ENCODE results near the gene BTBD16.

Gene BTBD16

DNA sequence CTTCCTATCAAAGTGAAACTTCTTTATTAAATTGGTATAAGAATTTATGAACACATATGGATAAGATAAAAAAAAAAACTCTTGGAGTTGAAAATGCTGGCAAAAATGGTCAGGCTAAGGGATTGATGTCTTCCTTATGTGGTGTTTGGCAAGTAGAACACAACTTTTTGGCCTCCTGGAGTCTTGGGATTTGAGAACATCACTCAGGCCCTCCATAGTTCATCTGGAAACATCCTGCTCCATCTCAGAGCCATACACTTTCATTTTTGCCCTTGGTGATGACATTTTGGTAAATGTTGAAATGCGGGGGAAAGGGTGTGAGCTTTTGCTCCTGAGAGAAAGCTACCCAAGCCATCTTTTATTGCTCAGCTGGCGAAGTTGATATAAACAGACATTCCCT, 27.5 kb upstream of the BTBD16 start:
- Histone ChIP-seq H3K36me3 (no peaks in the 10 kb centered on the region), H3K27ac (no peak overlapping the region), H3K4me1 (ENCODE audit: control insufficient read depth in 1 of 2, insufficient read depth in 1 of 2, low read depth in 1 of 2, low read length in 1 of 2) (no peaks in the 10 kb centered on the region), H3K27me3 (peaks cover 10% of the 10 kb centered on the region), H3K9me3 (no peaks in the 10 kb centered on the region), H3K4me3 (ENCODE audit: low read depth in 1 of 2, low read length in 1 of 2) (no peak overlapping the region)
- TF ChIP-seq, protein P1, sequence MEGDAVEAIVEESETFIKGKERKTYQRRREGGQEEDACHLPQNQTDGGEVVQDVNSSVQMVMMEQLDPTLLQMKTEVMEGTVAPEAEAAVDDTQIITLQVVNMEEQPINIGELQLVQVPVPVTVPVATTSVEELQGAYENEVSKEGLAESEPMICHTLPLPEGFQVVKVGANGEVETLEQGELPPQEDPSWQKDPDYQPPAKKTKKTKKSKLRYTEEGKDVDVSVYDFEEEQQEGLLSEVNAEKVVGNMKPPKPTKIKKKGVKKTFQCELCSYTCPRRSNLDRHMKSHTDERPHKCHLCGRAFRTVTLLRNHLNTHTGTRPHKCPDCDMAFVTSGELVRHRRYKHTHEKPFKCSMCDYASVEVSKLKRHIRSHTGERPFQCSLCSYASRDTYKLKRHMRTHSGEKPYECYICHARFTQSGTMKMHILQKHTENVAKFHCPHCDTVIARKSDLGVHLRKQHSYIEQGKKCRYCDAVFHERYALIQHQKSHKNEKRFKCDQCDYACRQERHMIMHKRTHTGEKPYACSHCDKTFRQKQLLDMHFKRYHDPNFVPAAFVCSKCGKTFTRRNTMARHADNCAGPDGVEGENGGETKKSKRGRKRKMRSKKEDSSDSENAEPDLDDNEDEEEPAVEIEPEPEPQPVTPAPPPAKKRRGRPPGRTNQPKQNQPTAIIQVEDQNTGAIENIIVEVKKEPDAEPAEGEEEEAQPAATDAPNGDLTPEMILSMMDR (IDR thresholded peaks at IDR 0.05) = no peak

DNA sequence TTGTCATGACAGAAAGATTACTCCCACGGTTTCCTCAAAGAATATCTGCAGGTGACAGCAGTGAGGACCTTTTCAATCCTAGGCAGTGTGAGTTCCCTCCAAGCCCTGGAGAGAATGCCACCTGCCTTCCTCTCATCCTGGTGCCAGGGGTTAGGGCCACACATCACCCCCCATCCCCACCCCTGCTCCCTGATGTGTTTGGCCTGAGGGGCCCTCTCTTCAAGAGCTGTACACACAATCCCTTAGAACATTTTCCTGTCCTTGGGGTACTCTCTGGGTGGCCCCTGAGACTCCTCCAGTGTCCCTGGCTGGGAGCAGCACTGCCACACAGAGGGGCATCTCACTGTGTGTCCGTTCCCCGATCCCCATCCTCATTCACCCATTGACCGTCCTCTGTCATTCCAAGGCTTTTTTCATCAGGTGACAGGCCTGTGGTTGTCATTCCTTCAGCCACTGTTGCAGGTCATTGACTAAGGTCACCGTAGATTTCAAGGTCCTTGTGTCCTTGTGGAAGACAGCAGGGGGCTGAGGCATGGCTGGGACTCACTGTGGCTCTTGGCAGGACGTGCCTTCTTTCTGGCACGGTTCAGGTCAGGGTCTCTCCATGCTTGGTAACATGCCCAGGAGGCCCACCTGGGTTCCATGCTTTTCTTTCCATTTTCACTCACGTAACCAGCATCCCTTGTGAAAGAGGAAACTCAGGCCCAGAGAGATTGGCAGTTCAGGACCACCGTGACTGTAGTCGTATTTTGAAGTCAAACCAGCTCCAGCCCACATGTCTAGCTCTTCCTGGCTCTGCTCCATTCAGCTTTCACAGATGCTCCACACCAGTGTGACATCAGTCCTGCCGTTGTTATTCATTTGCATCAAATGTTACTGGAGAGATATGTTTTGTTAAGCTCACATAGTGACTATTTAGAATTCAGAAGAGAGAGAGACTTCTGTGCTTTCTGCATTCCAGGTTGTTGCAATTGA, 26.8 kb upstream of the BTBD16 start:
- no peaks in the 10 kb centered on the region for H3K9me3 ChIP-seq
- peaks cover 10% of the 10 kb centered on the region for H3K27me3 ChIP-seq
- no peak overlapping the region for H3K4me3 ChIP-seq (ENCODE audit: low read depth in 1 of 2, low read length in 1 of 2)
- H3K4me1 ChIP-seq (ENCODE audit: control insufficient read depth in 1 of 2, insufficient read depth in 1 of 2, low read depth in 1 of 2, low read length in 1 of 2) = no peaks in the 10 kb centered on the region
- TF ChIP-seq, protein P1 (IDR thresholded peaks at IDR 0.05) = no peak
- H3K27ac ChIP-seq = no peak overlapping the region
- no peaks in the 10 kb centered on the region for H3K36me3 ChIP-seq

DNA sequence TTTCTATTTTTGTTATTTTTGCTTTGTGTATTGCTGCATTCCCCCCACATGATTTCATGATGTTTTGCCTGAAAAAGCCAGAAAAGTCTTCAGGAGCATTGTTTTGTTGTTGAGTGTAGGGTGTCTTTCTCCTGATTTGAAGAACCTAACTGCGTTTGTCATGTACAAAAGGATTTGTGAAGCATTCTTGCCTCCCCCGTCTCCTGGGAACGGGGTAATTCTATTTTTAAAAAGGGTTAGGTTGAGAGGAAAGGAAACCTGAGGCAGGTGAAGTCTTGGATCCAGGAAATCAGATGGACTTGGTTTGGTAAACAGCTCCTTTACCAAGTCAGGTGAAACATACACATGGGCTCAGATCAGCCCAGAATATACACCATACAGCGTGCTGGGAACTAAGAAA, 26.0 kb upstream of the BTBD16 start:
- no peak overlapping the region for H3K4me3 ChIP-seq (ENCODE audit: low read depth in 1 of 2, low read length in 1 of 2)
- H3K36me3 ChIP-seq = no peaks in the 10 kb centered on the region
- H3K4me1 ChIP-seq (ENCODE audit: control insufficient read depth in 1 of 2, insufficient read depth in 1 of 2, low read depth in 1 of 2, low read length in 1 of 2) = no peaks in the 10 kb centered on the region
- peaks cover 10% of the 10 kb centered on the region for H3K27me3 ChIP-seq
- H3K27ac ChIP-seq = no peak overlapping the region
- TF ChIP-seq, protein P1 (IDR thresholded peaks at IDR 0.05) = no peak
- no peaks in the 10 kb centered on the region for H3K9me3 ChIP-seq

DNA sequence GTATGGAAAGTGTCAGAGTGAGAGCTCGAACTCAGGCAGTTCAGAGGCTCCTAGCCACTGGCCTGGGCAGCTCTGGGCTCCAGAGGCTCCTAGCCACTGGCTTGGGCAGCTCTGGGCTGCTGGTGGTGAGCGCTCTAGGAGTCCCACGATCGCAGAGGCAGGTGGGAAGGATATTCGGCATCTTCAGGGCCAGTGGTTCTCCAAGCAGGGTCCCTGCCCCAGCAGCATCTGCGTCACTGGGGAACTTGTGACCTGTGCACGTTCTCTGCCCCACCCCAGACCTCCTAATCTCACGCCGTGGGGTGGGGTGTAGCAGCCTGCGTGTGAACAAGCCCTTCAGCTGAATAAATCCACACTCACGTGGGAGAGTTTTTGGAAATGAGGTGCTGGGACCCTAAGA, 25.2 kb upstream of the BTBD16 start:
- Histone ChIP-seq H3K36me3 (no peaks in the 10 kb centered on the region), H3K27me3 (peaks cover 10% of the 10 kb centered on the region), H3K4me3 (ENCODE audit: low read depth in 1 of 2, low read length in 1 of 2) (no peak overlapping the region), H3K9me3 (no peaks in the 10 kb centered on the region), H3K27ac (no peak overlapping the region), H3K4me1 (ENCODE audit: control insufficient read depth in 1 of 2, insufficient read depth in 1 of 2, low read depth in 1 of 2, low read length in 1 of 2) (no peaks in the 10 kb centered on the region)
- TF ChIP-seq, protein P1 (IDR thresholded peaks at IDR 0.05) = no peak

DNA sequence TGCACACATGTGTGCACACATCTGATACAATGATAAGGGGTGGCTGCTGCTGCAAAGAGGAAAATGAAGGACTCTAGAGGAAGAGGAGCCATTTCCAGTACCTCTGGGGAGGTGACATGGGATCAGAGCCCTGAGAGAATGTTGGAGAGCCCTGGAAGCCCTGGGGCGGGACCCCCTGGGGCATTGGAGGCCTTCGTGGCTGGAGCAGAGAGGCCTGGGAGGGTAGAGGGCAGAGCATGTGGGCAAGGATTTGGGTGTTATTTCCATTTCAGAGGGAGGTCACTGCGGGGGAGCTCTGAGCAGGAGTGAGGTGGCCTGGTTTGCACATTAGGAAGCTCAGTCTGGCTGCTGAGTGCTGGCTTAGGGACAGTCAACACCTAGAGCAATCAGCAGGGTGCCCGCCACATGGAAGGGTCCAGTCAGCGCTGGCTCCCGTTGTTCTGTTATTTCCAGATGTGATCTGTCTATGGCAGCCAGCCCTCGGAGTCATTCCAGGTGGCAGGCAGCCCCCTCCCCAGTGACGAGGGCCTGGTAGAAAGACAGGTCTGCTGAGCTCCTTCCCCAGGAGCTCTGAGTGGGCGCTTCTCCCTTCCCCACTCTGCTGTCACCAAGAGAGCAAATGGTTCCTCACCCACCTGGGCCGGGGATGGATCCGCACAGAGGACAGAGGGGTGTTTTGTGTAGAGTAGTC, 24.1 kb upstream of the BTBD16 start:
- H3K9me3 ChIP-seq = no peaks in the 10 kb centered on the region
- TF ChIP-seq, protein P1 (IDR thresholded peaks at IDR 0.05) = no peak
- no peaks in the 10 kb centered on the region for H3K4me1 ChIP-seq (ENCODE audit: control insufficient read depth in 1 of 2, insufficient read depth in 1 of 2, low read depth in 1 of 2, low read length in 1 of 2)
- no peaks in the 10 kb centered on the region for H3K36me3 ChIP-seq
- H3K4me3 ChIP-seq (ENCODE audit: low read depth in 1 of 2, low read length in 1 of 2) = no peak overlapping the region
- peaks cover 10% of the 10 kb centered on the region for H3K27me3 ChIP-seq
- no peak overlapping the region for H3K27ac ChIP-seq
